Thyroid gland (tissue), 4 donors: ENCODE results near the gene NYNRIN.

ENCODE experiments used
- CTCF ChIP-seq, 6 experiments: fragments of 200-600 bp in 3 of 6; fragments of 450-650 bp in 3 of 6; sonication (generic) in 3 of 6; IDR thresholded peaks; one replicate each; pipeline ENCODE4 v1.5.1; 2016 to 2019; ENCODE audit warnings: antibody characterized with exemption in 6 of 6, mild to moderate bottlenecking in 2 of 6, inconsistent platforms in 1 of 6, moderate library complexity in 1 of 6
- POLR2A ChIP-seq, 2 donors: fragments of 450-650 bp; IDR thresholded peaks; one replicate each; pipeline ENCODE4 v1.6.1; 2017; ENCODE audit warnings: antibody characterized with exemption in 2 of 2, mild to moderate bottlenecking in 2 of 2, moderate library complexity in 1 of 2

GRCh38 chr14:24403294-24403998 is 4.6 kb downstream of the NYNRIN start:
- TF ChIP-seq POLR2A (IDR thresholded peaks at IDR 0.05) (no peak), CTCF (IDR thresholded peaks at IDR 0.05) (no peak)
